ENCODE results near the gene GALNT9. TPM values are rescaled to one million over a fixed set of nuclear protein-coding genes. Genes with fewer than 3 reads are reported as not detected.
A peak's percentile ranks its signal among the peaks of the same experiment; 100 is the strongest.

The GALNT9 gene
- total RNA-seq, 1 donor from 2014 or later: 2.1 TPM

GRCh38 chr12:132153501-132154340 lies 175.7 kb downstream of the GALNT9 start:
- H3K9me3 ChIP-seq (ENCODE audit: insufficient read depth, low read depth, low read length): peaks cover 27% of the 10 kb centered on the region
- no peak overlapping the region for H3K27ac ChIP-seq (ENCODE audit: low read depth, low read length)
- Mint-ChIP-seq H3K4me1 (ENCODE audit: low read depth, unreplicated experiment) (no peaks in the 10 kb centered on the region), H3K27ac (ENCODE audit: unreplicated experiment) (no peak overlapping the region), H3K4me3 (ENCODE audit: unreplicated experiment) (no peak overlapping the region), H3K36me3 (ENCODE audit: low read depth, unreplicated experiment) (no peaks in the 10 kb centered on the region), H3K9me3 (ENCODE audit: unreplicated experiment) (no peaks in the 10 kb centered on the region), H3K27me3 (ENCODE audit: low read depth, unreplicated experiment) (no peaks in the 10 kb centered on the region)
- peak; percentile 25 for DNase-seq (ENCODE audit: low read depth)
- H3K36me3 ChIP-seq (ENCODE audit: insufficient read depth, low read length): peaks cover 15% of the 10 kb centered on the region
- H3K4me1 ChIP-seq (ENCODE audit: insufficient read depth, low read length): no peaks in the 10 kb centered on the region
- no peaks in the 10 kb centered on the region for H3K27me3 ChIP-seq (ENCODE audit: insufficient read depth, low read length)
- TF ChIP-seq EZH2 (IDR thresholded peaks at IDR 0.05; ENCODE audit: insufficient read depth, low read length) (no peak), CTCF (IDR thresholded peaks at IDR 0.05; ENCODE audit: insufficient read depth, low read depth, low read length) (peak; percentile 65)
- H3K4me3 ChIP-seq (ENCODE audit: insufficient read depth, low read depth, low read length): no peak overlapping the region
- H4K20me1 ChIP-seq (ENCODE audit: insufficient read depth, low read length): peaks cover 52% of the 10 kb centered on the region
- no peak for FAIRE-seq
- peak overlapping the region; percentile 61 for H3K4me2 ChIP-seq (ENCODE audit: low read length)
- H3K9ac ChIP-seq (ENCODE audit: low read length): no peak overlapping the region
- peak overlapping the region; percentile 42 for H2AFZ ChIP-seq (ENCODE audit: low read depth, low read length)
- no peaks in the 10 kb centered on the region for H3K79me2 ChIP-seq (ENCODE audit: insufficient read depth, low read length)

- no peak overlapping the region for H2AFZ ChIP-seq (ENCODE audit: low read depth, low read length)
- H3K27me3 ChIP-seq (ENCODE audit: insufficient read depth, low read length): no peaks in the 10 kb centered on the region
- peaks cover 4% of the 10 kb centered on the region for H3K79me2 ChIP-seq (ENCODE audit: insufficient read depth, low read length)
- H3K9me3 Mint-ChIP-seq (ENCODE audit: unreplicated experiment): no peaks in the 10 kb centered on the region
- no peak overlapping the region for H3K9ac ChIP-seq (ENCODE audit: low read length)
- peaks cover 24% of the 10 kb centered on the region for H3K9me3 ChIP-seq (ENCODE audit: insufficient read depth, low read depth, low read length)
- TF ChIP-seq CTCF (IDR thresholded peaks at IDR 0.05; ENCODE audit: insufficient read depth, low read depth, low read length) (no peak), EZH2 (IDR thresholded peaks at IDR 0.05; ENCODE audit: insufficient read depth, low read length) (no peak)
- no peak overlapping the region for H3K4me2 ChIP-seq (ENCODE audit: low read length)
- peaks cover 51% of the 10 kb centered on the region for H4K20me1 ChIP-seq (ENCODE audit: insufficient read depth, low read length)
- no peak overlapping the region for H3K4me3 ChIP-seq (ENCODE audit: insufficient read depth, low read depth, low read length)
- no peak for DNase-seq (ENCODE audit: low read depth)
- H3K36me3 Mint-ChIP-seq (ENCODE audit: low read depth, unreplicated experiment): no peaks in the 10 kb centered on the region
- no peak for FAIRE-seq
- H3K36me3 ChIP-seq (ENCODE audit: insufficient read depth, low read length): peaks cover 15% of the 10 kb centered on the region
- no peak overlapping the region for H3K4me3 Mint-ChIP-seq (ENCODE audit: unreplicated experiment)
- no peaks in the 10 kb centered on the region for H3K27me3 Mint-ChIP-seq (ENCODE audit: low read depth, unreplicated experiment)
- H3K27ac Mint-ChIP-seq (ENCODE audit: unreplicated experiment): no peak overlapping the region
- no peaks in the 10 kb centered on the region for H3K4me1 Mint-ChIP-seq (ENCODE audit: low read depth, unreplicated experiment)
- no peak overlapping the region for H3K27ac ChIP-seq (ENCODE audit: low read depth, low read length)
- no peaks in the 10 kb centered on the region for H3K4me1 ChIP-seq (ENCODE audit: insufficient read depth, low read length)
Measured at GRCh38 chr12:132152953-132153352, 176.4 kb downstream of the GALNT9 start.

- Histone ChIP-seq H3K4me2 (ENCODE audit: low read length) (no peak overlapping the region), H3K27me3 (ENCODE audit: insufficient read depth, low read length) (no peaks in the 10 kb centered on the region), H3K27ac (ENCODE audit: low read depth, low read length) (no peak overlapping the region), H3K9ac (ENCODE audit: low read length) (no peak overlapping the region), H3K4me3 (ENCODE audit: insufficient read depth, low read depth, low read length) (no peak overlapping the region), H4K20me1 (ENCODE audit: insufficient read depth, low read length) (peaks cover 48% of the 10 kb centered on the region), H2AFZ (ENCODE audit: low read depth, low read length) (no peak overlapping the region), H3K4me1 (ENCODE audit: insufficient read depth, low read length) (no peaks in the 10 kb centered on the region), H3K79me2 (ENCODE audit: insufficient read depth, low read length) (peaks cover 9% of the 10 kb centered on the region), H3K9me3 (ENCODE audit: insufficient read depth, low read depth, low read length) (peaks cover 19% of the 10 kb centered on the region), H3K36me3 (ENCODE audit: insufficient read depth, low read length) (peaks cover 10% of the 10 kb centered on the region)
- TF ChIP-seq EZH2 (IDR thresholded peaks at IDR 0.05; ENCODE audit: insufficient read depth, low read length): no peak
- TF ChIP-seq CTCF (IDR thresholded peaks at IDR 0.05; ENCODE audit: insufficient read depth, low read depth, low read length): no peak
- Mint-ChIP-seq H3K4me3 (ENCODE audit: unreplicated experiment) (no peak overlapping the region), H3K36me3 (ENCODE audit: low read depth, unreplicated experiment) (no peaks in the 10 kb centered on the region), H3K4me1 (ENCODE audit: low read depth, unreplicated experiment) (no peaks in the 10 kb centered on the region), H3K27me3 (ENCODE audit: low read depth, unreplicated experiment) (no peaks in the 10 kb centered on the region), H3K27ac (ENCODE audit: unreplicated experiment) (no peak overlapping the region), H3K9me3 (ENCODE audit: unreplicated experiment) (no peaks in the 10 kb centered on the region)
- no peak for FAIRE-seq
- no peak for DNase-seq (ENCODE audit: low read depth)
Measured at GRCh38 chr12:132152411-132152821, 177.0 kb downstream of the GALNT9 start.

All from astrocyte (in vitro differentiated cells and primary cell).